Hypothalamus (tissue), 51 donors: ENCODE measurements around the gene NKIRAS2.

ENCODE experiments used
- DNase-seq, 51 donors: peaks; one replicate each; lab custom pipeline; 2025; lab: John Stamatoyannopoulos, UW

NKIRAS2 gene

DNA sequence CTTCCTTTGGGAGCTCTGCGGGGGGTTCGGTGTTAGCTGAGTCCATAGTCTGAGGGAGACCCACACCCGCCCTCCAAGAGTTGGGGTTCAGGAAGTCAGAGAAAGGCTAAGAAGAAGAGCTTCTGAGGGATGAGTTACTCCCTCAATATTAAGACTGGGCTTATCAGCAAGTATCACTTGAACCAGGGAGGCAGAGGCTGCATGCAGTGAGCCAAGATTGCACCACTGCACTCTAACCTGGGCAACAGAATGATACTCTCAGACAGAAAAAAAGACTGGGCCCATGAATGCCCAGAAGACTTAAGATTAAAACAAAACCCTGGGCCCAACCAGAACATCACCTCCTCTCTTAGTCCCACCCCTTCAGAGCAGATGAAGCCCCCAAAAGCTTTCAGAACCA, 6.0 kb downstream of the NKIRAS2 start:
- no peak for DNase-seq

GRCh38 chr17:42026857-42027589, 7.1 kb downstream of the NKIRAS2 start:
- no peak for DNase-seq

DNA sequence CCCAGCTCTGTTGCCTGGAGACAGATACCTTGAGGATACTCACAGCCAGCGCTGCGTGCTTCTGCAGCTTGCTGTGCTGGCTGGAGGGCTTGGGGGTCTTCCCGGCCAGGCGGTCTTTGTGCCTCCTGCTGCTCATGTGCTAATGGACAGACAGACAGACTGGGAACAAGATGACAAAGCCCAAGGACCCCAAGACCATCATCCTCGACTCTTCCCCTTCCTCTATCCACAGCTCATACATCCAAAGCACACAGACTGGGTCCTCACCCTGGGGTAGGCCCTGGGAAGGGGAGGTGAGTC, 7.7 kb downstream of the NKIRAS2 start:
- no peak for DNase-seq

DNA sequence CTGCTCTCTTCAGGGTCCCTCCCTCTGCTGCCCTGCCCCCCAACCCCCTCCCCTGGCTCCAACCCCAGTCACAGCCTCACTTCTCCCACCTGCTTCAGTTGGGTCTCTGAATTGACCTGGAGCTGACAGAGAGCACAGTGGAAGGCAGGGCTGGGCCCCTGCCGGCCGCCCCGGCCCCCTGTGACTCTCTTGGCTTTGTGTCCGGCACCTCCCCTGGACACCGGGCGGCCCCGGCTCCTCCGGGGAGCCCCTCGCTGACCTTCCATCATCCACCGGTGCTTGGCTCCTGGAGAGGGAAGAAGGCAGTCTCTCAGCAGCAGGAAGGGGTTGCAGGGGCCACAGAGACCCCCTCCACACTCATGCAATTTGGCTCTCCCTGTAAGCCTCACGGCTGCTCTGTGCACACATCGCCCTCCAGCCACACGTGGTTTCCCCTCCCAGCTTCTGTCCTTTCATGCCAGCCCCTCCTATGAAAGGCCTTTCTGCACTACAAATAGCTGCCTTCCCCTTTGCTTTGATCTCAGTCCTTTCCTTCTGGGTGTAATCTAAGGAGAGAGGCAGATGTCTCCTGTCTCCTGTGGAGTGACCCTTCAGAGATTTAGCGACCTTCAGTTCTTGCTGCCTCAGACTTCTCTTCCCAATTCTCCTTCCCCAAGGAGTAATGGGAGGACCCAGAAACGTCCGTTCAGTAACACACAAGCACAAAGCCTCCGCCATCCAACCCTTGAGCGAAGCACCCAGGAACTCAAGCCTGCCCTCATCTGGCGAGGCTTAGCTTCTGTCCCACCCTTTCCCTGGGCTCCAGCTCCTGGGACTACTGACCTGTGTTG, 8.3 kb downstream of the NKIRAS2 start:
- no peak for DNase-seq

GRCh38 chr17:42028791-42029127, 8.9 kb downstream of the NKIRAS2 start:
- DNase-seq = no peak

DNA sequence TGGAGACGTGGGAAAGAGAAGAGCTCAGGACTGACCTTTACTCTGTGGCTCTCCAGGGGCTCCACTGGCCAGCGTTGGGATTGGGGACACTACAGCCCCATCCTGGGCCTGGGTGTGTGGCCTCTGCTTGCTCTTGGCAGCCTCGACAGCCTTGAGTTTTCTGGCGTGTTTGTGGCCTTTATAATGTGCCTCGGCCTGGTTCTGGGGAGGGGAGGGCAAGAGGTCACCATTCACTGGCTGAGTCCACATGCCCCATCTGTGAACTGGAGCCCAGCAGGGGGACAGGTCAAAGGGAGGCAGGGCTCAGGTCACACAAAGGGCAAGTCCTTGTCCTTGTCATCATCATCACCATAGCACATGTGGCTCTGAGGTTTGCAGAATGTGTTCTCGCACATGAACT, 11.7 kb downstream of the NKIRAS2 start:
- DNase-seq = no peak

GRCh38 chr17:42034059-42034458, 14.2 kb downstream of the NKIRAS2 start:
- DNase-seq = no peak

DNA sequence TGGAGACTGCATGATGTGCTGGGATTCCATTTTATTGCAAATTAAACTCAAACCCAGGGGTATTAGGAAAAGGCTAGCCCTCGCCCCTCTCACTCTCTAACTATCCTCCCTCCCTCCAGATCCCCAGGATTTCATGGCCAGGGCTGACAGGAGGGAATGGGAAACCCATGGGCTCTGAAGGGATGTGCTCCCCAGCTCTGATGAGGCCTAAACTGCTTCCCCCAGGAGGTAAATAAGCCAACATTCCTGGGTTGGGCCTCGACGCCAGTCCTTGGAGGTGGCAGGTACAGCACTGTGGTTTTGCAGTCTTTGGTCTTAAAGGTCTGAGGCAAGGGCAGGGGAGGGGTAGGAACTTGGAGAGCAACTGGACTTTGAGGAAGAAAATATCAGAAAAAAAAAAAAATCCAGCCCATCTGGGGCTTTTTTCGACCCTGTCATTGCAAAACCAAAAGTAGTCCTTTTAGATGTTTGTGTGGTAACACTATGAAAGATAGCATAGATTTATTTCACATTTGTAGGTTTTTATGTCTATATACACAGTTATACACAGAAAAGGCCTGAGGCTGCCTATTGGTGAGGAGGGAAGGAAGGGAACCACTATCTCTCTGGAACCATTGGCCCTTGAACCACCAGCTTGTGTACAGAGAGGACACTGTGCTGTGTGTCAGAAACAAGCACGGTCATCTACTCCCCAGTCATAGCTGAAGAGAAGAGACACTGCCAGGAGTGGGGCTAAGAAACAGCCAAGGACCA, 18.5 kb downstream of the NKIRAS2 start:
- no peak for DNase-seq

DNA sequence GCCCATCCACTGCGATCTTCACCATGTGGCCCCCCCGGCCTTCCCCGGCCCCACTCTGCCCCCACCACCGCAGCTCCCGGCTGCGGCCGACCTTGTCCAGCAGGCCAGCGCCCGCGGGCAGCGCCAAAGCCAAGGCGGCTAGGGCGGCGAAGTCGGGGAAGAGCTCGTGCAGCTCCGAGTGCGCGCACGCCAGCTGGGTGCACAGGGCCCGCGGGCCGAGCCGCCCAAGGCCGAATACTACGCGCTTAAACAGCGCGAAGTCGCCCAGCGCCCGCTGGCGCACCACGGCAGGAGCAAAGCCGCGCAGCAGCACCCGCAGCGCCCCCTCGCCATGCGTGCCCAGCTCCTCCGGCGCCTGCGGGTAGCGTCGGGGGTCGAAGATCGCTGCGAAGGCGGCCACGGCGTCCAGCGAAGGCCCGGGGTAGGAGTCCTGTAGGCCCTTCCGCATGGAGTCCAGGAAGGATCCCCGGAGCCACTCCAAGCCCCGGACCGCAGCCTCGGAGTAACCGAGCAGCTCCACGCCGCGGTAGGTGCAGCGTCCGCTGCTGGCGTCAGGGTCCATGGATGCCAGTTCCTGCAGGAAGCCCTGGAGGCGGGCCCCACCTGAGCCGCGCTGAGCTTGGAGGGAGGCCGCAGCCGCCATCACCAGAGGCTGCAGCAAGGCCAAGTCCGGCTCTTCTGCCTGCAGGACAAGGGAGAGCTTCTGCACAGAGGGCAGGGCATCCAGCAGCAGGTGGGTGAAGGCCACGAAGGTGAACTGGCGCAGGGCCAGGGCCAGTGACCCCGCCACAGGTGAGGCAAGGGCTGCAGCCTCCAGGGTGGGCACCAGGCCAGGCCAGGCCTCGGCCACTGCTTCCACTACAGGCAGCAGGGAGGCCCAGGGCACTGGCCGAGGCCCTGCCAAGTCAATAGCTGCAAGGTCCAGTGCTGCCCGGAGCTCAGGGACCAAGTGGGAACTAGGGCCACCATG, 20.2 kb downstream of the NKIRAS2 start:
- no peak for DNase-seq

DNA sequence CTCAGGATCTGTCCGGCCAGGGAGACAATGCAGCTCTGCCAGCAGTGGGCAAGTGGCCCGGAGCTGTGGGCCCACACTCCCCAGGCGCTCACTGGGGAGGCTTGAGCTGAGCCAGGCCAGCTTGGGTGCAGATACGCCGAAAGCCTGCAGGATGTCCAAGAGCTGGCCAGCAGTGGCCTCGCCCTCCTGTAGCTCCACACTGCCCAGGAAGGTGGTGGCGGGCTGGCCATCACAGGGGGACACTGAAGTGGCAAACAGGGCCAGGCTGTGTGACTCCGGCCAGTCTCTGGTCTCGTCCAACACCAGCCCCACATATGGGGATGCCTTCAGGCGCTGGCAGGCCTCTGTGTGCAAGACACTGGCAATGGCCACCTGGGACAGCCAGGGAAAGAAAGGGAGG, 20.9 kb downstream of the NKIRAS2 start:
- no peak for DNase-seq

- DNase-seq = no peak
Measured at GRCh38 chr17:42041619-42042018, 21.7 kb downstream of the NKIRAS2 start.

DNA sequence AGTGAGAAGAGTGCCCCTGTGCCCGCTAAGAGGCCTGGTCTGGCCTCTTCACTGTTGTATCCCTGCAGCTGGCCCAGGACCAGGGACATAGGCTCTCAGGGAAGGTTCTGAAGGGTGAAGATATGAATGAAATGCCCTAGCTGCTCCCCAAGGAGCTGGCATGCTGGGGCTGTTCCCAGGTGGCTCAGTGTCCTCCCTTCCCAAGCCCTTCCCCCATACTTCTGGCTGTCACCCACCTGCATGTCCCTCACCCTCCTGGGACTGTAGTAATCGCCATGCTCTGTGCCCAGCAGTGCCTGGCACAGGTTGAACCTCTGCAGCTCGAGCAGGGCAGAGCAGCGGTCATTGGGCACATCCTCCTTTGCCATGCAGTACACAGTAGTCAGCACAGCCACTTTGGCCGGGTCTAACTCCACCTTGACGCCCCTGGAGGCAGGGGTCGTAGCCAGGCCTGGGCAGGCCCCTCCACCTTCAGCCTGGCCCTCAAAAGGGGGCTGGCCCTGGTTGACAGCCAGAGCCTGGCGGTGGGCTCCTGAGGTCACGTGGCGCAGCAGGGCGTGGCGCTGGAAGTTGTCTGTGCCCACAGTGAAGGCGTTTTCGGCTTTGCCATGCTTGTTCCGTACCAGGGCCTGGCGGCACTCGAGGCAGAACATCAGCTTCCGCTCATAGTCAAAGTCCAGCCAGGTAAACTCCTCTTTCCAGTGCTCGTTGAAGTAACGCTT, 22.9 kb downstream of the NKIRAS2 start:
- no peak for DNase-seq

DNA sequence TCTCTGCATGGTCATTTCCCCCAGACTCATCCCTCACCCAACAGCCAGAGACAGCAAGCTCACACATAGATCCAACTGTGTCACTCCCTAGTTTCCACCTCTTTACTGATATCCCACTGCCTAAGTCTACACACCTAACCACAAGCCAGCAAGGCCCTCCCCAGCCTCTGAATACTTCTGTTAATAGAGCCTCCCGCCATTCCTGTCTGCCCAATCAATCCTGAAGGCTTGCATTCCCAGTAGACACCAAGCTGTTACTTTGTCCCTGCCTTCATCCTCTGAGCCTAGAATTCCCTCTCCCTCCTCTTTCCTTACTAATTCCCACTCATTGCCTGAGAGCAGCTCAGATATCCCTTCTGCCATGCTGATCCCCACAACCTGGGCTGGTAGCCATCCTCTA, 25.8 kb downstream of the NKIRAS2 start:
- DNase-seq = no peak

DNA sequence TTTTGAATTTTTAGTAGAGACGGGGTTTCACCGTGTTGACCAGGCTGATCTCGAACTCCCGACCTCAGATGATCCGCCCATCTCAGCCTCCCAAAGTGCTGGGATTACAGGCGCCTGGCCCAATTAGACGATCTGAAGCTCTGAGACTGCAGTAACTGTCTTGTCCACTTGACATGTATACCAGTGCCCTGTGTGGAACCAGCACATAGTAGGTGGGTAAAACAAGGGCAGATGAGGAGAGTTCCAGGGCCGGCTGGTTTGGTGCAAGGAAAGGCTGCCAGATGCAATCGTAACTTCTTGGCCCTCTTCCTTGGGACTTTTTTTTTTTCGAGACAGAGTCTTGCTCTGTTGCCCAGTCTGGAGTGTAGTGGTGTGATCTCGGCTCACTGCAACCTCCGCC, 27.5 kb downstream of the NKIRAS2 start:
- DNase-seq = no peak

- no peak for DNase-seq
Measured at GRCh38 chr17:42049834-42050392, 30.0 kb downstream of the NKIRAS2 start.

DNA sequence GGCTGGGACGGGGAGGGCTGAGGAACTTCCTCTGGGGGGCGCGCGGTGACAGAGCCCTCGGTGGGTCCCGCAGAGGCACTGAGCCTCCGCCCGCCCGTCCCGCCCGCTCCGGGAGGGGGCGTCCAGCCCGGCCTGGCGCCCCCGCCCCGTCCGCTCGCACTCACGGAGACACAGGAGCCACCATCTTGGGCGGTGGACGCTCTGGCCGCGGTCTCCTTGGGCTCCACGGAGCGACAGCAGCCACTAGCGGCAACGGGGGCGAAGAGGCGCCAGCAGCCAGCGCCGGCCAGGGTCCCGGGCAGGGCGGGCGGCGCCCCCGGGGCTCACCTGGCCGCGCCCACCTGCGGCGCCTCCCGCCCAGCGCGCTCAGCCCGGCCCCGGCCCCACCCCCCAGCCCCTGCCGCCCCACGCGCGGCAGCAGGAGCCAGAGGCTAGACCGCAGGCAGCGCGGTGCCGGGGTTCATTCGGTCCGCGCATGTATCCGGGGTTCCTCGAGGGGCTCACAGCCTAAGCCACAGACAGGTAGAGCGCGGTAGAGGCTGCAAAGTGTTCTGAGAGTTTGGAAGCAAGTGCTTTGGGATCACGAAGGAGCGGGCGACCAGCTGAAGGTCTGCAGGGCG, 30.6 kb downstream of the NKIRAS2 start, which contains the start of gene C17orf113:
Gene C17orf113 (minus strand): TSS at position 209 of the 620 bp plus-strand sequence. CDS start 7,225 bp downstream, outside the sequence.
- peak in 37 of 51 donors; percentile 4 to 65 (median 38) for DNase-seq

DNA sequence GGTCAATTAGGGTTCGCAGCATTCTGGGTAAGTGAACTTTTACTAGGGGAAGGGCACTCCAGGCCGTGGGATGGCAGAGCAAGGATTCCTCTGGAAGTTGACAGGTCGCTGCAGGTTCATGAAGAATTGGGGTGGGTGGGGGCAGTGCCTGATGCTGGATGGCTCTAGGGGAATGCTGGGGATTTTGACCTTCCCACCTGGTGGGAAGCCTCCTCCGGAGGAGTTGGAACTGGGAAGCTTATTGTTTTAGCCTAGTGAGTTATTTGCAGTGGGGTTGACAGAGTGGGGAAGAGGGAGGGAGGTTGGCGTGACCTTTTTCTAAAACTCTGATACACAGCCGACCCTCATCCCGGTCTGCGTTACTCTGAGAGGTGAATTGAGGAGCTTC, 31.1 kb downstream of the NKIRAS2 start:
- DNase-seq = peak in 1 of 51 donors; percentile 5

DNA sequence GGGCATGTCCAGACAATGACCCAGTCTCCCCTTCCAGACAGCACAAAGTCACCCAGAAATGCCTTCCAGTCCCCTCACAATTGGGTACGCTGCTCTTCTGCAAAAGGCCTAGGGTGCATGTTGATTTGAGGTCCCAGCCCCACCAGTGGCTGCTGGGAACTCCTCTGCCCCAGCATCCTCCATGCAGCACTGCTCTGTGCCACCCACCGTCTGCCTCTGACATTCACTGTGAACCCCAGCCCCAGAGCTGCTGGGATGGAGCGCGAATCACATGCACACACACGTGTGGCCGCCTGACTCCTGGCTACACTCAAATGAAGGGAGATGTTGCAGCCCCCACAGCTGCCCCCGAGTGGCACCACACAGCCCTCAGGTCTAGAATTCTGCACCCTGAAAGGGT, 31.8 kb downstream of the NKIRAS2 start:
- no peak for DNase-seq

GRCh38 chr17:42052346-42052877, 32.5 kb downstream of the NKIRAS2 start:
- DNase-seq = no peak
